ENCODE data around the gene LMAN1.

GRCh38 chr18:59279193-59279592 is 79.9 kb downstream of the LMAN1 start:
- TF ChIP-seq ZFX (IDR thresholded peaks at IDR 0.05): no peak
- no peak for TF ChIP-seq CTCF (conservative IDR thresholded peaks at IDR 0.05)
